Measurements from ENCODE around the gene SENP5. TPM values are rescaled to one million over a fixed set of nuclear protein-coding genes. Genes with fewer than 3 reads are reported as not detected.
A peak's percentile ranks its signal among the peaks of the same experiment; 100 is the strongest.

Gene SENP5
- total and polyA plus RNA-seq, 9 of the 15 experiments (the other 6 are each of a cell fraction or from before 2014, with no cell fraction given), result 18.3 to 59.7 (median 35.8) TPM

DNA sequence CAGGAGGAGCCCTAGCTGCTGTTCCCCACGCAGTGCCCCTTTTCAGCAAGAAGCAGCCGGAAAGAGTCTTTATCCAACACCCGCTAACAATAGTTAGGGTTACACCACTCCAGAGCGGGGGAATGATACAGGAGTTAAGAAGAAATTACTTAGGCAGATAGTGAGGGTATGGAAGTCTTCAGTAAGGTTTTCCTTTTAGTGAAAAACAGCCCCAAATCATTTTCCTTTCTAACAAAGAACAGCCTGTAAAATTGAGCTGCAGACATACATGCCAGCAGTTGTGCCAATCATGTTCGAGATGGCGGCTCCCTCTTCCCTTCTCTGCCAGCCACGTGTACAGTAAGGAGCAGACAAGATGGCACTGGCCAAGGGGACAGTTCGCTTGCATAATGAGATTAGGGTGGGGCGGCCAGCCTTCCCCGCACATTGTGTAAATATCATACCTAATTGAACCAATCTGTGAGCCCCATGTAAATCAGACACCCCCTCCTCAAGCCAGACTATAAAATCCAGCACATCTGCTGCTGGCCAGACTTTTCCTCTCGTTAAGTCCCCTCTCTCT lies 18.5 kb upstream of the SENP5 start (continued):
- no peak for TF ChIP-seq ETV5 (CRISPR knock-in tag; IDR thresholded peaks at IDR 0.05; ENCODE audit: low read depth)
- TF ChIP-seq ZNF584 (CRISPR knock-in tag; IDR thresholded peaks at IDR 0.05; ENCODE audit: low read depth), result 0 out of 2 replicates have a peak, but pooled peaks have one; percentile 29
- peak in 1 of 3 experiments; percentile 75 for TF ChIP-seq YY1 (IDR thresholded peaks at IDR 0.05; ENCODE audit: borderline replicate concordance in 1 of 3, control insufficient read depth in 1 of 3, extremely low read depth in 1 of 3, insufficient read depth in 3 of 3, insufficient read length in 1 of 3, insufficient replicate concordance in 2 of 3, low read depth in 1 of 3, low read length in 2 of 3)
- TF ChIP-seq, protein P1, sequence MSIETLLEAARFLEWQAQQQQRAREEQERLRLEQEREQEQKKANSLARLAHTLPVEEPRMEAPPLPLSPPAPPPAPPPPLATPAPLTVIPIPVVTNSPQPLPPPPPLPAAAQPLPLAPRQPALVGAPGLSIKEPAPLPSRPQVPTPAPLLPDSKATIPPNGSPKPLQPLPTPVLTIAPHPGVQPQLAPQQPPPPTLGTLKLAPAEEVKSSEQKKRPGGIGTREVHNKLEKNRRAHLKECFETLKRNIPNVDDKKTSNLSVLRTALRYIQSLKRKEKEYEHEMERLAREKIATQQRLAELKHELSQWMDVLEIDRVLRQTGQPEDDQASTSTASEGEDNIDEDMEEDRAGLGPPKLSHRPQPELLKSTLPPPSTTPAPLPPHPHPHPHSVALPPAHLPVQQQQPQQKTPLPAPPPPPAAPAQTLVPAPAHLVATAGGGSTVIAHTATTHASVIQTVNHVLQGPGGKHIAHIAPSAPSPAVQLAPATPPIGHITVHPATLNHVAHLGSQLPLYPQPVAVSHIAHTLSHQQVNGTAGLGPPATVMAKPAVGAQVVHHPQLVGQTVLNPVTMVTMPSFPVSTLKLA (conservative IDR thresholded peaks at IDR 0.05), result 0 out of 4 replicates have a peak, but pooled peaks of 1 of the 2 experiments have one; percentile 12
- TF ChIP-seq, protein P2, sequence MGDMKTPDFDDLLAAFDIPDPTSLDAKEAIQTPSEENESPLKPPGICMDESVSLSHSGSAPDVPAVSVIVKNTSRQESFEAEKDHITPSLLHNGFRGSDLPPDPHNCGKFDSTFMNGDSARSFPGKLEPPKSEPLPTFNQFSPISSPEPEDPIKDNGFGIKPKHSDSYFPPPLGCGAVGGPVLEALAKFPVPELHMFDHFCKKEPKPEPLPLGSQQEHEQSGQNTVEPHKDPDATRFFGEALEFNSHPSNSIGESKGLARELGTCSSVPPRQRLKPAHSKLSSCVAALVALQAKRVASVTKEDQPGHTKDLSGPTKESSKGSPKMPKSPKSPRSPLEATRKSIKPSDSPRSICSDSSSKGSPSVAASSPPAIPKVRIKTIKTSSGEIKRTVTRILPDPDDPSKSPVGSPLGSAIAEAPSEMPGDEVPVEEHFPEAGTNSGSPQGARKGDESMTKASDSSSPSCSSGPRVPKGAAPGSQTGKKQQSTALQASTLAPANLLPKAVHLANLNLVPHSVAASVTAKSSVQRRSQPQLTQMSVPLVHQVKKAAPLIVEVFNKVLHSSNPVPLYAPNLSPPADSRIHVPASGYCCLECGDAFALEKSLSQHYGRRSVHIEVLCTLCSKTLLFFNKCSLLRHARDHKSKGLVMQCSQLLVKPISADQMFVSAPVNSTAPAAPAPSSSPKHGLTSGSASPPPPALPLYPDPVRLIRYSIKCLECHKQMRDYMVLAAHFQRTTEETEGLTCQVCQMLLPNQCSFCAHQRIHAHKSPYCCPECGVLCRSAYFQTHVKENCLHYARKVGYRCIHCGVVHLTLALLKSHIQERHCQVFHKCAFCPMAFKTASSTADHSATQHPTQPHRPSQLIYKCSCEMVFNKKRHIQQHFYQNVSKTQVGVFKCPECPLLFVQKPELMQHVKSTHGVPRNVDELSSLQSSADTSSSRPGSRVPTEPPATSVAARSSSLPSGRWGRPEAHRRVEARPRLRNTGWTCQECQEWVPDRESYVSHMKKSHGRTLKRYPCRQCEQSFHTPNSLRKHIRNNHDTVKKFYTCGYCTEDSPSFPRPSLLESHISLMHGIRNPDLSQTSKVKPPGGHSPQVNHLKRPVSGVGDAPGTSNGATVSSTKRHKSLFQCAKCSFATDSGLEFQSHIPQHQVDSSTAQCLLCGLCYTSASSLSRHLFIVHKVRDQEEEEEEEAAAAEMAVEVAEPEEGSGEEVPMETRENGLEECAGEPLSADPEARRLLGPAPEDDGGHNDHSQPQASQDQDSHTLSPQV (IDR thresholded peaks at IDR 0.05), result peak; percentile 76
- TF ChIP-seq SP1 (CRISPR knock-in tag; IDR thresholded peaks at IDR 0.05), result no peak
- TF ChIP-seq, protein P3, sequence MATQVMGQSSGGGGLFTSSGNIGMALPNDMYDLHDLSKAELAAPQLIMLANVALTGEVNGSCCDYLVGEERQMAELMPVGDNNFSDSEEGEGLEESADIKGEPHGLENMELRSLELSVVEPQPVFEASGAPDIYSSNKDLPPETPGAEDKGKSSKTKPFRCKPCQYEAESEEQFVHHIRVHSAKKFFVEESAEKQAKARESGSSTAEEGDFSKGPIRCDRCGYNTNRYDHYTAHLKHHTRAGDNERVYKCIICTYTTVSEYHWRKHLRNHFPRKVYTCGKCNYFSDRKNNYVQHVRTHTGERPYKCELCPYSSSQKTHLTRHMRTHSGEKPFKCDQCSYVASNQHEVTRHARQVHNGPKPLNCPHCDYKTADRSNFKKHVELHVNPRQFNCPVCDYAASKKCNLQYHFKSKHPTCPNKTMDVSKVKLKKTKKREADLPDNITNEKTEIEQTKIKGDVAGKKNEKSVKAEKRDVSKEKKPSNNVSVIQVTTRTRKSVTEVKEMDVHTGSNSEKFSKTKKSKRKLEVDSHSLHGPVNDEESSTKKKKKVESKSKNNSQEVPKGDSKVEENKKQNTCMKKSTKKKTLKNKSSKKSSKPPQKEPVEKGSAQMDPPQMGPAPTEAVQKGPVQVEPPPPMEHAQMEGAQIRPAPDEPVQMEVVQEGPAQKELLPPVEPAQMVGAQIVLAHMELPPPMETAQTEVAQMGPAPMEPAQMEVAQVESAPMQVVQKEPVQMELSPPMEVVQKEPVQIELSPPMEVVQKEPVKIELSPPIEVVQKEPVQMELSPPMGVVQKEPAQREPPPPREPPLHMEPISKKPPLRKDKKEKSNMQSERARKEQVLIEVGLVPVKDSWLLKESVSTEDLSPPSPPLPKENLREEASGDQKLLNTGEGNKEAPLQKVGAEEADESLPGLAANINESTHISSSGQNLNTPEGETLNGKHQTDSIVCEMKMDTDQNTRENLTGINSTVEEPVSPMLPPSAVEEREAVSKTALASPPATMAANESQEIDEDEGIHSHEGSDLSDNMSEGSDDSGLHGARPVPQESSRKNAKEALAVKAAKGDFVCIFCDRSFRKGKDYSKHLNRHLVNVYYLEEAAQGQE (IDR thresholded peaks at IDR 0.05; ENCODE audit: borderline replicate concordance), result no peak
- TF ChIP-seq, protein P3 (CRISPR knock-in tag; IDR thresholded peaks at IDR 0.05; ENCODE audit: low read depth), result no peak
- peak; percentile 74 for TF ChIP-seq MYC (IDR thresholded peaks at IDR 0.05; ENCODE audit: low read depth, low read length)
- no peak for TF ChIP-seq MYC (CRISPR knock-in tag; IDR thresholded peaks at IDR 0.05; ENCODE audit: borderline replicate concordance, low read depth)
- no peak for TF ChIP-seq MAFK (IDR thresholded peaks at IDR 0.05; ENCODE audit: low read length)
- 0 out of 2 replicates have a peak, but pooled peaks have one; percentile 43 for TF ChIP-seq L3MBTL2 (IDR thresholded peaks at IDR 0.05)
- TF ChIP-seq IFI16 (CRISPR knock-in tag; IDR thresholded peaks at IDR 0.05), result no peak

Data from K562 (cell line).